HG03469 (cell line): ENCODE data around the gene GAS2L3.
"Not testable (repeated sequence)": the region's sequence is repeated elsewhere in the genome, so short reads cannot be mapped to it uniquely, and the experiment has no call there.

ENCODE experiments used
- ATAC-seq: cut with Tn5 transposase; IDR thresholded peaks from one replicate; pipeline ENCODE4 v1.9.1; 2021; ENCODE audit warnings: mild to moderate bottlenecking, moderate library complexity, moderate number of reproducible peaks; ENCODE audit not compliant: unreplicated experiment

The GAS2L3 gene

DNA sequence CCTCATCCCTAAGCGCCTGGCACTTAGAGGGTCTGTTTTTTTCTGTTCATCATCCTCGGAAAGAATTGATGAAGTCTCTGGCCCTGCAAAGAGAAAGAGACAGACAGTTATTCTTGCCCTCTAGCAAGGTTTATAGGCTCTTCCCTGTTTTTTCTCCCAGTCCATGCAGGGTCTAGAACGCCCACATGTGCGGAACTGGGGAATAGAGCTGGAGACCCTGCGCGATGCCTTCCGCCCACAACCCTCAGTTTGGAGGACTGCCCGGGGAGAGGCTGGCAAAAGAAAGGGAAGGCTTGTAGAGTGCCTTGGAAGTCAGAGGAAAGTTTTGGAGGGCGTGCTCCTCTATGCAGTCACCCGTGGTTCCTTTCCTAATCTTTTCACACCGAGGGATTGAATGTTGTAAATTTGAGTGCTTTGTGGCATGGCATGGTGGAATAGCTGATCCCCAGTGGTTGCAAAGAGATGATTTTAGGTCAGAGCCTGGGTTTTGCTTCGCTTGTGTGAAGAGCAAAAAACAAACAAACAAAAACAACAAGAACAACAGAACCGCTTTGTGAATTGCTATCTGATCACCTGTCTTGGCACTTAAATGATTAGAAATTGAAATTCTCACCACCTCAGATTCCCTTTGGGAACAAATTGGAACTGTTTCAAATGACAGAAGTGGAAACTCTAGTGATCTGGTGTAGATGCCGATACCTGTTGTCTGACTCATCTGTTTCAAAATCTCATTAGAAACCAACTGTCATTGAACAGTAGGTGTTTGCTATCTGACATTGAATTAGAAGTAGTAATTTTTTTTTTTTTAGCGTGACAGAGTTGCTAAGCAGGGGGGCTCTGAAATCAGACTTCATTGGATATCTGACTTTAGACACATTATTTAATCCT lies 947 bp downstream of the GAS2L3 start:
- no peak for ATAC-seq

DNA sequence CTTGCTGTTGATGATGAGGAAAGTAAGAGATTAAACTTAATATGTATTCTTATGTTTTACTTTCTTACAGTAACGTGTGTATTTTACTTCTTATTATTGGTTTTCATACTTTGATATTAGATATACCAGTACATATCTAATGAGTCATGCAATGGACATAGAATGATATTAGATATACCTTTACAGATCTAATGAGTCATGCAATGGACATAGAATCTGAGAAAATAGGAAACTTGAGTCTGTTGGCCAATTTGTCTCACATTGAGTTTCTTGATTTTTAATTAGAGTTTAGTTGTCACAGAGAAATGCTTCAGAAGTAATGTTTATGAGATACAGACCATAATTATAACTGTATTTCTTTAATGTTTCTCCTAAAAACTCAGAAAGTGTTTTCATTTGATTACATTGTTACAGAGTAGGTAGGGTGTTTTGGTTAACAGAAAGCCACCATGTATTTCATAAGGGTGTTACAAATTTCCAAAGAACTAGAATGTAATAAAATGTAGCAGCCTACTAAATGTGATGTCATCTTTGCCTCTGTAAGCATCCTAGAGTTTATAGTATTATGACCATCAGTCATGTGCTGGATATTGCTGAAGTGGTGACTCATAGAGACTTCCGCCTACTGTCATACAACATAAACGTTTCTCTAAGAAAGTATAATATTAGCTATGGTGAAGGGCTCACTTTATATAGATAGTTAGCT lies 3.0 kb downstream of the GAS2L3 start:
- ATAC-seq, result no peak

DNA sequence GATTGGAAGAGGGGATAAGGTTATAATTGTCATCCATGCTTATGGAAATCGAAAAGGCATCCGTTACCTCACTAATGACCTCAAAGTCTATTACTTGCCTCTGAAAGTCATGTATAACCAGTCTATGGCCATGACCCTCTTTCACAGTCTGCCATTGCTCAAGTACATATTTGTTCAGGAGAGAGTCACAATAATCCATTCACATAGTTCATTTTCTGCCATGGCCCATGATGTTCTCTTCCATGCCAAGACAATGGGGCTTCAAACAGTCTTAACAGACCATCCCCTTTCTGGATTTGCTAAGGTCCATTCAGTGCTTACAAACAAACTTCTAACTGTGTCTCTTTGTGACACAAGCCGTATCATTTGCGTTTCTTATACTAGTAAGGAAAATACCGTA lies 5.4 kb downstream of the GAS2L3 start:
- no peak for ATAC-seq

- ATAC-seq, result no peak
Observed at GRCh38 chr12:100579844-100580243, 6.4 kb downstream of the GAS2L3 start.

- no peak for ATAC-seq
Observed at GRCh38 chr12:100584256-100584655, 10.8 kb downstream of the GAS2L3 start.

GRCh38 chr12:100591979-100592378 lies 18.5 kb downstream of the GAS2L3 start:
- no peak for ATAC-seq

GRCh38 chr12:100593490-100593889 lies 20.0 kb downstream of the GAS2L3 start:
- ATAC-seq, result no peak

- ATAC-seq, result no peak
Observed at GRCh38 chr12:100601626-100602025, 28.1 kb downstream of the GAS2L3 start.

DNA sequence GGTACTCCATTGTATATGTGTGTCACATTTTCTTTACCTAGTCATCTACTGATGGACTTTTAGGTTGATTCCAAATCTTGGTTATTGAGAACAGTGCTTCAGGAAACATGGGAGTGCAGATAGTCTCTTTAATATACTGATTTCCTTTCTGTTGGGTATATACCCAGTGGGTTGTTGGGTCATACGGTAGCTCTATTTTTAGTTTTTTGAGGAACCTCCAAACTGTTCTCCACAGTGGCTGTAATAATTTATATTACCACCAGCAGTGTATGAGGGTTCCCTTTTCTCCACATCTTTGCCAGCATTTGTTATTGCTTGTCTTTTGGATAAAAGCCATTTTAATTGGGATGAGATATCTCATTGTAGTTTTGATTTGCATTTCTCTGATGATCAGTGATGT lies 29.5 kb downstream of the GAS2L3 start:
- ATAC-seq, result not testable (repeated sequence)

GRCh38 chr12:100608776-100609175 lies 35.3 kb downstream of the GAS2L3 start:
- ATAC-seq, result no peak

DNA sequence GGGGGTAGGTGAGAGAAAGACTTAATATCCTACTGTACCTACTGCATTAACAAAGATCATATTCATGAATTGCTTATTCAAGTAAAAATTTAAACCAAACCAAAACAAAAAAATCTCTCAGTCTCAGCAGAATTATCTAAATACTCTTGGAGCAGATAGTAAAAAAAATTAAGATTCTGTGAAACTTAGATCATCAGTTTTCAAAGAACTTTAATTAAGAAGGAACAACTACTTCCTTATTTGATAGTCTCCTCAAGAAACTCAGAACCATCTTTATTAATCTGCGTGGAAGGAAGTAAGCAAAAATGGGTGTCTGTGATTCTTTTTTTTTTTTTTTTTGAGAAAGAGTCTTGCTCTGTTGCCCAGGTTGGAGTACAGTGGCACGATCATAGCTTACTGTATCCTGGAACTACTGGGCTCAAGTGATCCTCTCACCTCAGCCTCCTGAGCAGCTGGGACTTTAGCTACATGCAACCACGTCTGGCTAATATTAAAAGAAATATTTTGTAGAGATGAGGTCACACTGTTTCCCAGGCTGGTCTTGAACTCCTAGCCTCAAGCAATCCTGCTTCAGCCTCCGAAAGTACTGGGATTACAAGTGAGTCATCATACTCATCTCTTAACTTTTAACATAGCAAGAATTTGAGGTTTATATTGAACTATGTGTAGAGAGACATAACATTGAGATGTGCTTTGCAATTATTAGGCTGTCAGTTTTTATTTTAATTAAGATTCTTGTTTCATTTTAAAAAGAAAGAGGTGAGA lies 37.4 kb downstream of the GAS2L3 start:
- no peak for ATAC-seq

GRCh38 chr12:100612606-100613005 lies 39.1 kb downstream of the GAS2L3 start:
- no peak for ATAC-seq

- ATAC-seq, result no peak
Observed at GRCh38 chr12:100624571-100624970, 51.1 kb downstream of the GAS2L3 start.

DNA sequence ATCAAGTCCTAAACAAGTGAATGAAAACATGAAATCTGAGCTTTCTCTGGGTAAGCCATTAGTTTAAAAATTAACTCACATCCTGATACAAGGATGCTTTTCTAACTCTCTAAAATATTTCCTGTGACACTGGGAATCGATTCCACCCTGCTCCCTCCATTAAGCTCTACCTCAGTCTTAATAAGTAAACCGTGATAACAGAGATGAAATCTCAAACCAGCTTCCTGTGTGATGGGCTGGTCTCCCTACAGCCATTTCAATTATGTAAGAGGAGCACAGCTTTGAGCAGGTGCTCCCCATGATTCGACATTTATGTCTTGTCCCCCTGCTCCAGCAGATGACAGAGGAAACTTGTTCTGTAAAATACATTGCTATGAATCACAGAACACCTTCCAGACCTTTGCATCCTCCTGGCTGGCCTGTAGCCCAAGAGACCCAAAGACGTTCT lies 59.0 kb downstream of the GAS2L3 start:
- ATAC-seq, result no peak

GRCh38 chr12:100633082-100633785 lies 59.8 kb downstream of the GAS2L3 start:
- ATAC-seq, result not testable (repeated sequence)

- ATAC-seq, result no peak
Observed at GRCh38 chr12:100643246-100643645, 69.8 kb downstream of the GAS2L3 start.

DNA sequence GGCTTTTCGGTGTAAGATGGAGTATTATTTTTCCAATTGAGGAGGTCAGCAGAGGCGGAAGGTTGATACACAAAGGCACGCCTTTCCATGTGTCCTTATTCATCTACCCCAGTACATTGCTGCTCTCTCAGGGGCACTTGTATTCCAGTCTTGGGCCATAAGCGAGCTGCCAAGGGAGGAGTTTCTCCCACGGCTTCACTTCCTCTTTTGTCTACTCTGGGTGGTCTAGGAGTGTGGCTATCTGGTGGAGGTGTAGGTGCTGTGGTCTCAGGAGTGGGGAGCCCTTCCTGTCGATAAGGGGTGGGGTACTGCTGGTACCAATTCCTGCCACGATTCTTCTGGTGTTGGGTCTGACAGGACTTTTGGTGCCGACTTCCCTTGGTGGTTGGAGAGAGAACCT lies 73.4 kb downstream of the GAS2L3 start:
- no peak for ATAC-seq

DNA sequence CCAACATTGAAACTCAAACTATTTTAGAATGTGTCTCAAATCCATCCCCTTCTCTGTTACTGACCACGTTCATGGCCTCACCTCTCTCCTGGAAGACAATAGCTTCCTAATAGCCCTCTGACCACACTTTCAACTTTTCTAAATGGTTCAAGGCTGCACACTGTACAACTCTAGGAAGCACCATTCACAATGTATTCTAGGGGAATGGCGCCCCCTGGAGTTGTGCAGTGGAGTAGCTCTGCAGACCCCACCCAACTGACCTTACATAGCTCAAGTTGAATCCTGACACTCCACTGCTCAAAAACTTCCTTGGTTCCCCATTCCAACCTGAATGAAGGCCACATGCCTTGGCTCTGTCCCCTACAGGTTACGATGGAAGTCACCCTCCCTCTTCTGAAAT lies 77.6 kb downstream of the GAS2L3 start:
- ATAC-seq, result no peak

- ATAC-seq, result no peak
Observed at GRCh38 chr12:100651694-100652093, 78.2 kb downstream of the GAS2L3 start.

- no peak for ATAC-seq
Observed at GRCh38 chr12:100652488-100652887, 79.0 kb downstream of the GAS2L3 start.

GRCh38 chr12:100656141-100656540 lies 82.7 kb downstream of the GAS2L3 start:
- ATAC-seq, result no peak
